VCaP (cell line): Measurements from ENCODE around the gene PUS3.

Experiments used
- H3K27ac ChIP-seq: fragments of 450-650 bp; 2 replicates; pipeline ENCODE4 v1.5.1; 2017
- CTCF ChIP-seq: fragments of 450-650 bp; conservative IDR thresholded peaks from 2 replicates; pipeline ENCODE4 v1.5.1; 2017; ENCODE audit warnings: mild to moderate bottlenecking, moderate library complexity

Gene PUS3

GRCh38 chr11:125943661-125944349 is 40.8 kb upstream of the PUS3 start:
- TF ChIP-seq CTCF: no peak
- no peak overlapping the region for H3K27ac ChIP-seq

DNA sequence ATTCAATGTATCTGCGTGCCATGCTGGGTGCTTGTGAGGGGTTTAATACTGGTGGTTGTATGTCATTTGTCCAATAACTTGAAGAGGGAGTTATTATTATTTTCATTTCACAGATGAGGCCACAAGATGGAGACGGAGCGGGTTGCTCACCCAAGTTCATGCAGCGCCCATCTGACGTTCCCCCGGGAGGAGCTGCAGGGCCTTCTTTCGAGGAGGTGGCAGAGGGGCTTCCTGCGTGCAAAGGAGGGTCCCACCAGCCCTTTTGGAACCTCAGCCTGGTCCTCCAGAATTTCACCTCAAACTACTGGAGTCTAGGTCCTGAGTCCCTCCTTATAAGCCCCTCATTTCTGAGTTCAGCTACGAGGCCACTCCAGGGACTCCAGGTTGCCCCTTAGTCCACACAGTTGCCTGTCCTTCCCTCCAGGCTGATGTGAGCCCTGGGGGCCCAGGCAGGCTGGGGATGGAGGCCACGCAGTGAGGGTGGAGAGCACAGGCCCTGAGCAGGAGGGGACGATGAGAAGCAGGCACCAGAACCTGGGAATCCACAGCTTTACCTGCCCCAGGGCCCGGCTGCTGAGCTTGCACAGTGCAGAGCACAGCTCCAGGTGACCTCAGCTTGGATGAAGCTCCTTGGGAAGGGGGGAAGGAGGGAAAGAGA is 39.9 kb upstream of the PUS3 start:
- no peak overlapping the region for H3K27ac ChIP-seq
- no peak for TF ChIP-seq CTCF

DNA sequence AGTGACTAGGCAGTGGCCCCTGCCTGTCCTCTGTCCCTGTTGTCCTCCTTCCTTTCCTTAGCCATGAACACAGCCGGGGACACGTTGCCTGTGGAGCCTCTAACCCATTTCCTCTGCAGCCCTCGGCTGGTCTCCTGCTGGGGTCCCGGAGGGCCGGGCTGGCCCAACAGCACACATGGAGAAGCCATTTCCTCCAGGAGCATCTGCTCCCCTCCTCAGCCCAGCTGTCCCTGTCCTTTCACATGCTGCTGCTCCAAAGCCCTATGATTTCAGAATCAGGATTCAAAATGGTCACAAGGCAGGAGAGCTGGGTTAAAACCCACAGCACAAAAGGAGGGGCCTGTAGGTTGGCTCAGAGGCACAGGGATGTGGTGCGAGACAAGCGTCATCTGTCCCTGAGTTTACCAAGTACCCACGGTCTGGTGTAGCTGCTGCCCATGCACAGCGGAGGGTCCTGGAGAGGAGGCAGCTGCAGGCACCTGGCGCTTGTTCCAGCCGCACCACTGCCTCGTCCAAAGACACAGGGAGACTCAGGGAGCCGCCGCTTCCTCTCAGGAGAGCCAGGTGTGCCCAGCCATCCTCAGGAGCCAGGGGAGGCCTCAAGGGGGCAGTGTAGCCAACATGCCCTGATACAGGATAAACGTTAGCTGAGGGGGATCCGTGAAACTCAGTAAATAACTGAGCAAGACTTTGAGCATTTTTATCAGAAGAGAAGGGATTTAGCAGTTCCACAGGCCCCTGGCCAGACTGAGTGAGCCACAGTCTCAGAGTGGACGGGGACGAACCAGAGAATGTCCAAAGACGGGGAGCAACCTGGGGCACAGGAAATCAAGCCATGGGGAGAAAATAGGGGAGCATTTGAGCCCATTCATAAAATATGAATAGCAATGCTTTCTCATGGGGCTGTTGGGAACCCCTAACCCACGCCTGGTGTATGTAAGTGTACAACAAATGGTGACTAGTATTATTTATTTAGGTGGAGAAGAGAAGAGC is 38.9 kb upstream of the PUS3 start:
- TF ChIP-seq CTCF: peak; percentile 93
- H3K27ac ChIP-seq: no peak overlapping the region; the same call in 1 of the 2 replicates

DNA sequence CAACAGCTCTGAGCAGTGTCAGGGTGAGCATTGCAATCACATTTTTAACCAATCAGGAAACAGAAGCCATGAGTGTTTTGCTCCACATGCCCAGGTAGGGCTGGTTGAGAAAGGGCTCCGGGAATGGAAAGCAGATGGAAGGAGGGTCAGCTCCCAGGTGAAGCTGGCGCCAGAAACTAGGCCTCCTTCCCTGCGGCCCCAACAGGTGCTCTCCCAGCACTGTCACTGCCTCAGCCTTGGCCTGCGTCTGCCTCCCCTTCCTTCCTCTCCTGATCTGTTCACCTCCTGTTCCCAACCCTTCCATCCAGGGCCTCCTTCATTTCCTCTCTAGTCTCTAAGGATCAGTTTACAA is 38.2 kb upstream of the PUS3 start:
- no peak for TF ChIP-seq CTCF
- no peak overlapping the region for H3K27ac ChIP-seq

- no peak overlapping the region for H3K27ac ChIP-seq
- no peak for TF ChIP-seq CTCF
Observed at GRCh38 chr11:125940145-125940544, 37.1 kb upstream of the PUS3 start.

- H3K27ac ChIP-seq: no peak overlapping the region
- no peak for TF ChIP-seq CTCF
Observed at GRCh38 chr11:125939081-125939521, 36.1 kb upstream of the PUS3 start.

DNA sequence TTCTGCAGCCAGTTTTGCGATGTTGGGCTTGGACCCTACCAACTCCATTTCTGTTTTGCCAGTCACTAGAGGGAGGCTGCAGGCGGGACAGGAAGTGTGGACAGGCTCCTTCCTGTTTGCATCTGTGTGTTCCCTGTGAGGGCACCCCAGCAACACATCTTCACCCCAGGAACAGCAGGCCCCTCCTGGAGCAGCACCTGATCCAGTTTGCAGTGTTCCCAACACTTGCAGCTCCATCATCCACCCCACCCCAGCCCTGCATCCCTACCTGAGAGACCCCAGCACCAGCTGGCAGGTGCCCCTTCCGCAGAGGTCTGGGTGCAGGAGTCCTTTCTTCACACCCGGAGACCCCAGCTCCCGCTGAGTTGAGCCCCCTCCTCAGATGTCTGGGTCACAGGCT is 35.4 kb upstream of the PUS3 start:
- TF ChIP-seq CTCF: no peak
- H3K27ac ChIP-seq: no peak overlapping the region
